Esophagus muscularis mucosa (tissue), 3 donors: ENCODE data around the gene ADAM10.

ENCODE experiments used
- POLR2A ChIP-seq: fragments of 450-650 bp; IDR thresholded peaks from one replicate; pipeline ENCODE4 v1.6.1; 2017; ENCODE audit warnings: antibody characterized with exemption, moderate library complexity, mild to moderate bottlenecking, low read depth
- POLR2AphosphoS5 ChIP-seq, 2 donors: sonication (generic); formaldehyde crosslinking; IDR thresholded peaks; one replicate each; pipeline ENCODE4 v1.6.1; 2017; ENCODE audit warnings: antibody characterized with exemption in 2 of 2
- TF ChIP-seq, protein P1 (sequence below), 3 experiments: fragments of 200-600 bp in 2 of 3; fragments of 450-650 bp in 1 of 3; sonication (generic) in 2 of 3; IDR thresholded peaks; one replicate each; pipeline ENCODE4 v1.5.1; 2017 to 2019; ENCODE audit warnings: antibody characterized with exemption in 3 of 3, mild to moderate bottlenecking in 2 of 3, moderate library complexity in 1 of 3

DNA sequence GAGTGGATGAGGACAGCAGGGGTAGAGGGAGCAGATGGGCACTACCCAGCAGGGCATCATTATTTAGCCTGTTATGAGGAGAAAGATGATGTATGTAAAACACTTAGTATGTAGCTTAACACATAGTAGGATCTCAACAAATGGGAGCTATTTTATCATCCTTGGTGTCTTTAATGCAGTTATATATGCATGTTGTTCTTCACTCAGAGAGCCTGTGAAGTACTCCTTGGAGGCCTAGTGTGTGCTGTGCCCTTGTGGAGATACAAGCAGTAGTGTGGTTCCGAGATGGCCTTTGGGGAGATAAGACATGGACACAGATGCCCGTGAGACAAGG lies 193.5 kb downstream of the ADAM10 start:
- TF ChIP-seq, protein P1, sequence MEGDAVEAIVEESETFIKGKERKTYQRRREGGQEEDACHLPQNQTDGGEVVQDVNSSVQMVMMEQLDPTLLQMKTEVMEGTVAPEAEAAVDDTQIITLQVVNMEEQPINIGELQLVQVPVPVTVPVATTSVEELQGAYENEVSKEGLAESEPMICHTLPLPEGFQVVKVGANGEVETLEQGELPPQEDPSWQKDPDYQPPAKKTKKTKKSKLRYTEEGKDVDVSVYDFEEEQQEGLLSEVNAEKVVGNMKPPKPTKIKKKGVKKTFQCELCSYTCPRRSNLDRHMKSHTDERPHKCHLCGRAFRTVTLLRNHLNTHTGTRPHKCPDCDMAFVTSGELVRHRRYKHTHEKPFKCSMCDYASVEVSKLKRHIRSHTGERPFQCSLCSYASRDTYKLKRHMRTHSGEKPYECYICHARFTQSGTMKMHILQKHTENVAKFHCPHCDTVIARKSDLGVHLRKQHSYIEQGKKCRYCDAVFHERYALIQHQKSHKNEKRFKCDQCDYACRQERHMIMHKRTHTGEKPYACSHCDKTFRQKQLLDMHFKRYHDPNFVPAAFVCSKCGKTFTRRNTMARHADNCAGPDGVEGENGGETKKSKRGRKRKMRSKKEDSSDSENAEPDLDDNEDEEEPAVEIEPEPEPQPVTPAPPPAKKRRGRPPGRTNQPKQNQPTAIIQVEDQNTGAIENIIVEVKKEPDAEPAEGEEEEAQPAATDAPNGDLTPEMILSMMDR (IDR thresholded peaks at IDR 0.05) = no peak
- TF ChIP-seq POLR2AphosphoS5 (IDR thresholded peaks at IDR 0.05) = no peak
- no peak for TF ChIP-seq POLR2A
